ENCODE measurements around the gene HIC2.
"Not testable (repeated sequence)": the region's sequence is repeated elsewhere in the genome, so short reads cannot be mapped to it uniquely, and the experiment has no call there.

Gene HIC2

DNA sequence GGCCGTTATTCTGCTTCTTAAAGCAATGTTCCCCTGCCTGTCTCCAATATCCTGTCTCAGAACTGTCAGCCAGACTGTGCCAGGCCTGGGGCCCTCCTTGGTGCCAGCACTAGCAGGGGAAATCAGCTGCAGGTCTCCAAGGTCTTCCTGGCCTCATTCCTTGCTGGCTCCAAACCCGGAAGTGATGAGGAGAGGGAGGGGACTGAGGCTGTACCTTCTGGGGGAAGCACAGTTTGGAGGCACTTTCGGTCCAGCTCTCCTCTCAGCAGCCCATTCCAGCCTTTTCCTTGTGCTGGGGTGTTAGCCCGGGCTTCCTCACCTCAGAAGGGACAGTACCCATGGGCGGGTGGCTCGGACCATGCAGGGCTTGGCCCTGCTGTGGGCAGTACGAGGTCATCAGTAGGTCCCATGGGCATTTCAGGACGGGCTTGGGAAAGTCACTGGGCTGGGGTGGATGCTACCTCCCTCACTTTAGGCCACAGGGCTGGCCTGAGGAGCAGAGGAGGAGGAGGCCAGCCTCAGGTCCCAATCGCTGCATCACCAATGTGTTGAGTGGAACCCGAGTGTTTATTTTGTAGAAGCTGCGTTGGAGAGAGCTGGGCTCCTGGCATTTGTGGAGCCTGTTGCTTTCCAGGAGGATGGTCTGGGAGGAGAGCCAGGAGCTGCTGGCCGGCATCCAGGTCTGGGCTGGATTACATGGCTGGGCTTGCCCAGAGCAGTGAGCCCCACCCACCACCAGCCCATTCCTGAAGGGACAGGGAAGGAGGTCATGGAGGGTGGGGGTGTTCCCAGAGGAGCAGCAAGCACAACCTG is 19.0 kb downstream of the HIC2 start:
- not testable (repeated sequence) for DNase-seq

GRCh38 chr22:21438013-21438412 is 20.8 kb downstream of the HIC2 start:
- DNase-seq, result not testable (repeated sequence)

DNA sequence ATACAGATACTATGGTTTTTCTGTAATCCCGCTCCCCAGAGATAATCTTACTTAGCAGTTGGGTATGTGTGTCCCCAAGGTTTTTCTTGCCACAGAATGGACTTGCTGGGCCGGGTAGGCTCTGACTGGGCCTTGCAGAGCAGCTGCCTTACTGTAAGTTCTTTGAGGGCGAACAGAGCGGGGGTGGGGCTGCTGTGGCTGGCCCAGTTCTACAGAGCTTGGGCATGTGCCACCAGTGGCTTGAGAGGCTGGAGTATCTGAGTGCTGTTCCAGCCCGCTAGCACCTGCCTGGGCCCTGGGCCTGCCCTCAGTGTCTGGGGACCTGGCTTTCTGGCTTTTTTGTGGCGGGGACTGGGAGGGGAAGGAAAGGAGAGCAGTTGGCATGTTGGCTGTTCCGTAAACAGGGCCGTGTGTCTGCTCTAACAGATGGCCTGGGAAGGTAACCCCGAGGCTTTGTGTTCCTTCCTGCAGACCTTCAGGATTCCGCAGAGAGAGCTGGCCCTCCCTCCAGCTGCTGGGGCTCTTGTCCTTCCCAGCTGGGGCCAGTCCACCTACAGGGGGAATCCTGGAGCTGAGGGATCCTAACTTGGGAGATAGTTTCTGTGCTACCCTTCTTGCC is 23.0 kb downstream of the HIC2 start:
- DNase-seq, result not testable (repeated sequence)

DNA sequence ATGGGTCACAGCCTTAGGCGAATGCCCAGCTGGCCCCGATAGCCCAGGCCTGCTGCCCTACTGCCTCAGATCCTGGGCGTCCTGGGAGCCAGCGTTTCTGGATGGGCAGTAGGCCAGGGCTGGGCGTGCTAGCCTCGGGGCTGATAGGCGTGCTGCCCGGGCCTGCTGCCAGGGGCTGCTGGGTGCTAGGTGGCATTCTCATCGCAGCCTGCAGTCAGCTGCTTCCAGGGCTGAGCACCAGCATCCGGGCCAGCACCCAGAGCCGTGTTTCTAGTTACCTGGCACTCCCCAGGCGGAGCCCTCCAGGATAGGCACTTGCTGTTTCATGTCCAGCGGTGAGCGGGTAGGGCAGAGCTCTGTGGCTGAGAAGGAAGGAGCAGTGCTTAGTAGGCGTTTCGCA is 23.5 kb downstream of the HIC2 start:
- not testable (repeated sequence) for DNase-seq

DNA sequence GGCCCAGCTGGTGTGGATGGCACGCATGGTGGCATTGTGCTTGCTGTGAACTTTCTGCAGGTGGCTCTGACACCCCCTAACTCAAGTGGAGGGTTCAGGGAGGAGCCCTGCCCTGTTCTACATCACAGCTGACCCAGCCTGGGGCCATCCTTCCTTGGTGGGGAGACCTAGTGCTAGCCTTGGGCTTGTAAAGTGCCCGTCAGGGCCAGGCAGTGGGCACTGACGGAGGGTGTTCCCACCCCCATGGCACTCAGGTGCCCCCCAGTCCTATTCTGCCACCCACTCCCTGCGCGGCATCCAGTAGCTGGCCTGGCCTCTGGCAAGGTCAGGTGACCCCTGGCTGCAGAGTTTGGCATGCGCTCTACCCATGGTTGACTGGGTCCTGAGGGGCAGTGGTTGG is 24.0 kb downstream of the HIC2 start:
- not testable (repeated sequence) for DNase-seq

GRCh38 chr22:21442123-21442522 is 25.0 kb downstream of the HIC2 start:
- DNase-seq, result not testable (repeated sequence)

GRCh38 chr22:21442646-21443045 is 25.5 kb downstream of the HIC2 start:
- DNase-seq, result not testable (repeated sequence)

DNA sequence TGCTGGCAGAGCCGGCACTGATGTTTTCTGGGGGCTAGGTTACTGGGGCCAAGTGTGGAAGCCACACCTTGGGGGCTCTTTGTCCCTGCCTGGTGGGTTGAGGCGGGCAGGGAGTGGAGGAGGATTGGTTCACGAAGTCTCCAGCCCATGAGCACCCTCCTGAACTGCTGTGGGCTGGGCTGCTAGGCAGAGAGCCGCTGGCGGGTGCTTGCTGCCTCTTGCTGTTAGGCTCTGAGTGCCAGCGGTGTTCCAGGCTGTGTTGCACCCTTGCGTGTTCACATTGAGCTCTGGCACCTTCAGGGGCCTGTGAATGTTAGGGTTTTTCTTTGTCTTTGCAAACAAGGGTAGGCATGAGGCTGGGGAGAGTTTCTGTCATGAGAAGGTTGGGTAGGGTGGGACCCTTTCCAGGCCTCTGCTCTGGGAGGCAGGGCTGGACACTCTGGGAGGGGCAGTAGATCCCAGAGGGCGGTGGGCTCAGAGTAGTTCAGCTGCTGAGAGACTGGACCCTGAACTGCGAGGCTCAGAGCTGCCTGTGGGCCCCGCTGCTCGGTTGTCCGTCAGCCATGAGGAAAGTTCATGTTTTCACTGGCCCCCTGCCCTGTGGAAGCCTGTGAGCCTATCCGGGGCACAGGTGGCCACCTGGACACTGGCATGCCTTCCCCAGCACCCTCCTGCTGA is 26.0 kb downstream of the HIC2 start:
- no peak for DNase-seq

DNA sequence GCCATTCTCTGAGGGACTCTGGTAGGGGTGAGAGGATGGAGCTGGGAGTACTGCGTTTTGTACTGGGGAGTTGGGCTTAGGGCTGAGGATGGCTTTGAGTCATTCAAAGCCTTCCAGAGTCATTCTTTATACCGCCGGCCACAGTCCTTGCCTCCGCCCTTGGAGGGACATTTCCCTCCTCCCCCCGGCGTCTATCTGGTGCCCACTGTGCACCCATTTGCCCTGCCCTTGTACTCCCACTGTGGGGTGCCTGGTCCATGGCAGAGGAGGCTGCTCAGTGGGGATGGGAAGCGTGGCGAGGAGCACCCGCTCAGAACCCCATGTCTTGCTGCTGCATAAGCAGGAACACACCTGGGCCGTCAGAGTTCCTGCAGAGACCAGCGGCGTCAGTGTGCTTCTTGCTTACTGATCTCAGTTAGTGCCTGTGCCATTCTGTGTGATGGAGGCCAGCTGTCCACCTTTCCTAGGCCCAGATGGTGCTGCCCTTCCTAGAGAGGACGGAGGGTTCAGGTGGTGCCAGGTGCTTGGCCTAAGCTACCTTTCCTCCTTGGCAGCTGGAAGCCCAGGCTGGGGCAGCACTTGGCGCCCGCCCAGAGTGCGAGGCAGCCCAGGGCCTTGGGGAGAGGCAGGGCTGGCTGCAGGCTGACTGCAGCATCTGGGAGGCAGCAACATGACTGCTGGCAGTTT is 26.7 kb downstream of the HIC2 start:
- no peak for DNase-seq

GRCh38 chr22:21444701-21445436 is 27.7 kb downstream of the HIC2 start:
- DNase-seq, result no peak

- DNase-seq, result no peak
Observed at GRCh38 chr22:21445437-21446127, 28.4 kb downstream of the HIC2 start.

- DNase-seq, result no peak
Observed at GRCh38 chr22:21446128-21446826, 29.1 kb downstream of the HIC2 start.

DNA sequence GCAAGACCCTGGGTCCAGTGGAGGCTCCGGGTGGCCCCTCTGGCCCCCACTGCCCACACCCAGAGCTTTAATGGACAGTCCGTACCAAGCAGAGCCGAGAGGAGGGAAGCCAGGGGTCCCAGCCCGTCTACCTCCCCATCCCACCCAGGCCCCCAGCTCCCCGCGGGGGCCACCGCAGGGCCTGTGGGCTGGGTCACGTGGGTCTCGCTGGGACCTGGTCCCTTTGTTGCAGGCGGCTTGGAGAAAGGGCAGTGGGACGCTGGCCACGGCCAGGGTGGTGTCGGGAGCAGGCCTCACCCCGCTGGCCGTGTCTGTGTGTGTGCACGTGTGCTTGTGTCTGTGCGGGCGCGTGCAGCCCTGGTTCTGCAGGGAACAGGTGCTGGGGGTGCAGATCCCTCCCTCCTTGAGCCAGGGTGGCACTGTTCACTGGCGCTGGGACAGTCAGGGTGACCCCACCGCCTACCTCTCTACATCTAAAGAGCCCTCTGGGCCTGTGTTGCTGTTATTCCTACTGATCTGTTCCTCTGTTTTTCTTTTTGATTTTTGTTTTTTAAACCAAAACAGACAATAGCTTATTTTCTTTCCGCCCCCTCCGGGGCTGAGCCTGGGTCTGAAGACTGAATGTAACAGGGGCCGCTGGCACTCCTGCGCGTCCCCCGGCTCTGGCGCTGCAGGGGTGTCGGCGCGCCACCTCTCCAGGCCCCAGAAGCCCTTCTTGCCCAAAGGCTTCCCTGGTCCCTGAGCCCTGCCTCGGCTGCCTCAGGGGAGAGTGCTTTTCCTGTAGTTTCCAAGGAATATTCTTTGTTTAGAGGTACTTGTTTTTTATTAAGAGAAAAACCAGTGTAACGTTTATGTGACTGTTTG is 29.9 kb downstream of the HIC2 start:
- no peak for DNase-seq

GRCh38 chr22:21447694-21448402 is 30.7 kb downstream of the HIC2 start:
- DNase-seq, result no peak

- DNase-seq, result no peak
Observed at GRCh38 chr22:21448627-21449416, 31.7 kb downstream of the HIC2 start.

DNA sequence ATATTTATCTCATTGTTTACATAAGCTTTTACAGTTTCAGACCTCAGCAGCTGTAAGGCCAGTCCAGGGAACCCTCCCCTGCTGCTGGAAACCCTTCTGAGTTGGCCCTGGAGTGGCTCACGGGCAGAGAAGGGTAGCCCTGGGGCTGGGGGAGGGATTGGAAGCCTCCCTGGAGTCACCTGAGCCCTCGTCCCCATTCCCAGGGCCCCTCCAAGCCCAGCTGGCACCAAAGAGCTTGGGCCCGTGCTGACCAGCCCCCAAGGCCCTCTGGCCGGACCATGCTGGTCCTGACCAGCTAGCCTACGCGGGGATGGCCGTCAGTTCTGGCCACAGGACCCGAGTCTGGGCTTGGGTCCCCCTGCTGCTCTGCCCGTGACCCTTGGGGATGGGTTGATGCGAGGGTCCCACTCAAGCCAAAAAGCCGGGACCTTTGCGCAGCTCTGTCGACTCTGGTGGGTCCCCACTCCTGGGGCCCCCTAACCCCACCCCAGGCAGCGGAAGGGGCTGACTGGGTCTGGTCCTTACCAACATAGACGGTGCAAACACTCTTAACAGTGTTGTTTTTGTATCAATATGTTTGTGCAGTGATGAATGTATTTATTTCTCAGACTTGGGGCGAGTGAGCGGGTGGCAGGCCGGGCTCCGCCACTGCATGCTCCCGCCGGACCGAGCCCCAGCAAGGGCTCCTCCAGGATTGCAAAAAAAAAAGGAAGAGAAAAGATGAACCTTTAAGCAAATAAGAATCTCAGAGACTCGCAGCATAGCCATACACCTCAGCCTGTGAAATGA is 32.6 kb downstream of the HIC2 start:
- DNase-seq, result no peak

- no peak for DNase-seq
Observed at GRCh38 chr22:21450320-21450831, 33.2 kb downstream of the HIC2 start.
